CD1c-positive myeloid dendritic cell (primary cell): Measurements from ENCODE around the gene CENPT.

Experiments used
- DNase-seq: peaks from one replicate; pipeline ENCODE4 v3.0.0-alpha.2; 2016; ENCODE audit errors: extremely low spot score

Gene CENPT

DNA sequence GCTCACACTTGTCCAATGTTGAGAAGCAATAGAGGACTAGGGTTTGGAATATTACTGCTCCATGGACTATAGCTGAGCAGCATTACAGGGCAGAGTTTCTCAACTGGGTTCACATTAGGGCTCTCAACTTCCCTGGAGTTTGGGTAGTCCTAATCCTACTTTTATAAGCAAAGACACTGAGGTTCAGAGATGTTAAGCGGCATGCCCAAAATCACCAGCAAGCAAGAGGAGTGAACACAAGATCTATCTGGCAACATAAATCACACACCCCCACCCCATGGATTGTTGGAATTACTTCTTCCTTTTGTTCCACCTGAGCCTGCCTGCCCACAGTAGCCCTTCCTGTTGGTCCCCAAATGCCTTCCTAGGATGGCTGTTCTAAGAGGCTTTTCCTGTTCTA is 35.6 kb downstream of the CENPT start:
- DNase-seq, result no peak

DNA sequence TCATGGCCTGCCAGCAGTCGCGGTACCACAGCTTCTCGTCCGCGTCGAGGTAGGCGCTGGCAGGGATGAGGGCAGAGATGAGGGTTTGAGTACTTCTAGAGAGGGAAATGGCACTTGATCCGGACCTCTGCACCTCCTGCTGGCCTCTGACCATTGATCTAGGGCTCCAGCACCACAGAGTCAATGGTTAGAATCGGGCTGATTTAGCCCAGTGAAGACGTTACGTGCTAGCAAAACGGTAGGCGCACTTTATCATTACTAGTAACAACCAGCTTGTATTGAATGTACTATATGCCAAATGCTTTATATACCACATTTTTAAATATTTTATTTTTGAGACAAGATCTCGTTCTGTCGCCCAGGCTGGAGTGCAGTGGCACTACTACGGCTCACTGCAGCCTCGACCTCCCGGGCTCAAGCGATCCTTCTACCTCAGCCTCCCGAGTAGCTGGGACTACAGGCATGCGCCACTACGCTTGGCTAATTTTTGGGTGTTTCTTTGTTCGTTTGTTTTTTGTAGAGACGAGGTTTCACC is 40.3 kb downstream of the CENPT start:
- DNase-seq, result no peak

DNA sequence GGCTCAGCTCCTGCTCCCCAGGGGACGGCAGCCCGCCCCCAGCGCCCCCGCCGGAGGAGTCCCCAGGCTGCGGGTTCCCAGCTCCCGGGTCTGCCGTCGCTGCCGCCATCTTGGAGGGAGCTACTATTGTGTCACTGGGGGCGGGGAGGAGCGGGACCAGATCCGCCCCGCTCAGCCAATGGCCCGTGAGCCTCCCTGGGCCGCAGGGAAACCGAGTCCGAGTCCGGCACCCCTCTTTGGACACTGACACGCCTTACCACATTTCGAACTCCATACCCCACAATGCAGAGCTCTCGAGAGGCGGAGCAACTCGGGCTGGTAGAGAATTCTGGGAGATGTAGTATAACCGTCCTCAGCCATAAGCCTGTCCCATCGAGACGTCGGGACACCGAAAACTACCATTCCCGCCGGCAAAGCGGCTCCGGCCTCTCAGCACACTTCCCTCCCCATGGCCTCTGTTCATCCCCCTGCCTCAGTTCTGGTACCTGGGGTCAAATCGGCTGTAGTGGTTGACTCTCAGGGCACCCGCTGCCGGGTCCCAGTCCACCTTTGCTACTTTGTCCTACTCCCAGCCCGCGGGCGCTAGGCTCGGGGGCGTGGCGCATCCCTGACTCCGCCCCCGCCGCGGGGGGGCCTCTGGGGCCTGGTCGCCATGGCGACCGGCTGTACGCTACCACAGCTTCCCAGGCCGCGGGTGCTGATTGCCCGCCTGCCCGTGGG is 40.9 kb downstream of the CENPT start, which contains the start of the genes RANBP10 and TSNAXIP1:
RANBP10 (minus strand) TSS at position 133 of the 720 bp plus-strand sequence; CDS start at position 109, 24 bp downstream.
TSNAXIP1 (plus strand) TSS at position 462 of the 720 bp plus-strand sequence. CDS start 261 bp downstream, outside the sequence.
- DNase-seq, result peak; percentile 99

DNA sequence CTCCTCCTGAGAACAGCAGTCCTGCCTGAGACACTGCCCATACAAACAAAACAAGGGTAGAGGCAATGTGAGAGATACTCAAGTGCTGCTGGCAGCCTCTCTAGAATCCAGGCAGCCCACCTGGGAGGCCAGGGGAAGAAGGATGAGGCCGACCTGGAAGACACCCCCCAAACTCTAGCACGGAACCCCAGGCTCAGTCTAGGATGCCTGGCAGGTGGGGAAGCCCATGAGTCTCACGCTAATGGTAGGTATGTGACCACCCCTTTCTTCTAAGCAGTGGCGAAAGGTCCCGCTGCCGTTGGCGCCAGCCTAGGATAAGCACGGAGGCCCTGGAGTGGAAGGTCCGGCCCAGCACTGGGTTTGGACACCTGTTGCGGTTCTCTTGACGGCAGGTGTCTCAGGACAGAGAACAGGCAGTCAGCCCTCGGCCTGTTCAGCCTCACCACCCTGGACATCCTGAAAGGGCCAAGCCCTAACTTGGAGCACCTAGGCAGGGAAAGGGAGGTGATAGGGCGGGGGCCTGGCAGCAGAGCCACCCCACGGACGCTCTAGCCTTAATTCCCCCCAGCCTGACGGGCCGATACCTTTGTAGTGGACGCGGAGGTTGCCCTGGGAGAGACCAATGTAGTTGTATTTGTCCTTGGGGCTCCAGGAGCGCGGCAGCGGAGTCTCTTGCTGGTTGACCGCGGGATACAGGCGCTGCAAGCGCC is 41.6 kb downstream of the CENPT start:
- no peak for DNase-seq

- DNase-seq, result no peak
These were observed 42.5 kb downstream of the CENPT start for GRCh38 chr16:67804853-67805542.

GRCh38 chr16:67803894-67804293 is 43.6 kb downstream of the CENPT start:
- DNase-seq, result peak; percentile 29

DNA sequence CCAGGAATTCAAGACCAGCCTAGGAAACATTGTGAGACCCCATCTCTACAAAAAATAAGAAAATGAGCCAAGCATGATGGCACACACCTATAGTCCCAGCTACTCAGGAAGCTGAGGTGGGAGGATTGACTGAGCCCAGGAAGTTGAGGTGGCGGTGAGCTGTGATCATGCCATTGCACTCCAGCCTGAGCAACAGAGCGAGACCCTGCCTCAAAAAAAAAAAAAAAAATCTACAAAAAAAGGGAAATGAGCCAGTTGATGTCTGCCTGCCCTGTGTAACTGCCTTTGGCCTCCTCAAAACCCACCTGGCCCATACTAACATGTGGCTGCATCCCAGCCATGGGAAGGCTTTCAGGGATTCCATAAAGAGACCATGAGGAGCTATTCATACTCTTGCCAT is 45.6 kb downstream of the CENPT start:
- DNase-seq, result no peak

- DNase-seq, result no peak
These were observed 46.3 kb downstream of the CENPT start for GRCh38 chr16:67801241-67801640.

- peak; percentile 30 for DNase-seq
These were observed 47.1 kb downstream of the CENPT start for GRCh38 chr16:67800338-67800926.

GRCh38 chr16:67796099-67796718 is 51.3 kb downstream of the CENPT start:
- DNase-seq, result no peak

DNA sequence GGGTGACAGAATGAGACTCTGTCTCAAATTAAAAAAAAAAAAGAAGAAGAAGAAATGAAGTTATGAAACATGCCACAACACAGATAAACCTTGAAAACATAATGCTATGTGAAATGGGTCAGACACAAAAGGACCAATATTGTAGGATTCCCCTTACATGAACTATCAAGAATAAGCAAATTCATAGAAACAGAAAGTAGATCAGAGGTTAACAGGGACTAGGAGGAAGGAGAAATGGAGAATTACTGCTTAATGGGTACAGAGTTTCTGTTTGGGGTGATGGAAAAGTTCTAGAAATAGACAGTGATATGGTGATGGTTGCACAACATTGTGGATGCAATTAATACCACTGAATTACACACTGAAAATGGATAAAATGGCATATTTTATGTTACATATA is 57.4 kb downstream of the CENPT start:
- no peak for DNase-seq

DNA sequence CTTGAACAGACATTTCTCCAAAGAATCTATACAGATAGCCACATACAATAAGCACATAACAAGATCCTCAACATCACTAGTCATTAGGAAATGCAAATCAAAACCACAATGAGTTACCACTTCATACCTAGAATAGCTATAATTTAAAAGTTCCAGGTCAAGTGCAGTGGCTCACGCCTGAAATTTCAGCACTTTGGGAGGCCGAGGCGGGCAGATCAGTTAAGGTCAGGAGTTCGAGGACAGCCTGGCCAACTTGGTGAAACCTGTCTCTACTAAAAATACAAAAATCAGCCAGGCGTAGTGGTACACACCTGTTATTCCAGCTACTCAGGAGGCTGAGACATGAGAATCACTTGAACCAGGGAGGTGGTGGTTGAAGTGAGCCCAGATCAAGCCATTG is 61.0 kb downstream of the CENPT start:
- no peak for DNase-seq

GRCh38 chr16:67783353-67783725 is 64.2 kb downstream of the CENPT start:
- no peak for DNase-seq

- DNase-seq, result no peak
These were observed 64.7 kb downstream of the CENPT start for GRCh38 chr16:67782567-67783352.

GRCh38 chr16:67781565-67781921 is 66.0 kb downstream of the CENPT start:
- no peak for DNase-seq

DNA sequence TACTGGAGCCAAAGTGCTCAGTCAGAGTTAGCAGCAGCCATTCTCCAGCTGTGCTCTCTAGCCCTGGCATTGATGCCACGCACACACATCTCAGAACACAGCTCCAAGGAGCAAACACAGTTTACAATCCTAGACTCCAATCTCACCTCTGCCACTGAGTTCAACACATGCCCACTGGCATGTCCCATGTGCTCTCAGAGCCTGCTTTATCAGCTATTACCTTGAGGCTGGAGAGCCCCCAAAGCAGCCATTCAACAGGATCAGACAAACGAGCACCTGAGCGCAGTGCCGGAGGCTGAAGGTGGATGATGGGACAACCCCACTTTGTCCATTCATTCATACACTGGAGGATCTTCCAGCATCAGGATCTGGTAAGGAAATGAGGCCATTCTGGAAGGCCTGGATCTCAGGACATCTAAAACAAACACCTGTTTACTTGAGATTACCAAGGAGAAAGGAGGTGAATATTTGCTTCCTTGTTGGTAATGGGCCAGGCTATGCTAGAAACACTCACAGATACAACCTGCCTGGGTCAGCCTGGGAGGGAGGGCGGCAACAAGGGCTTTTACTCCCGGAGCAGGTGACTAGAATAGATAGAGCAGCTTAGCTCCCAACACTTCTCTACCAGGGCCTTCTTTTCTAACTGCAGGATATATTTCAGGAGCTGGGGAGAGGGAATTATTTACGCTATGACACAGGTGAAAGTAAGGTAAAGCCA is 66.5 kb downstream of the CENPT start:
- no peak for DNase-seq

DNA sequence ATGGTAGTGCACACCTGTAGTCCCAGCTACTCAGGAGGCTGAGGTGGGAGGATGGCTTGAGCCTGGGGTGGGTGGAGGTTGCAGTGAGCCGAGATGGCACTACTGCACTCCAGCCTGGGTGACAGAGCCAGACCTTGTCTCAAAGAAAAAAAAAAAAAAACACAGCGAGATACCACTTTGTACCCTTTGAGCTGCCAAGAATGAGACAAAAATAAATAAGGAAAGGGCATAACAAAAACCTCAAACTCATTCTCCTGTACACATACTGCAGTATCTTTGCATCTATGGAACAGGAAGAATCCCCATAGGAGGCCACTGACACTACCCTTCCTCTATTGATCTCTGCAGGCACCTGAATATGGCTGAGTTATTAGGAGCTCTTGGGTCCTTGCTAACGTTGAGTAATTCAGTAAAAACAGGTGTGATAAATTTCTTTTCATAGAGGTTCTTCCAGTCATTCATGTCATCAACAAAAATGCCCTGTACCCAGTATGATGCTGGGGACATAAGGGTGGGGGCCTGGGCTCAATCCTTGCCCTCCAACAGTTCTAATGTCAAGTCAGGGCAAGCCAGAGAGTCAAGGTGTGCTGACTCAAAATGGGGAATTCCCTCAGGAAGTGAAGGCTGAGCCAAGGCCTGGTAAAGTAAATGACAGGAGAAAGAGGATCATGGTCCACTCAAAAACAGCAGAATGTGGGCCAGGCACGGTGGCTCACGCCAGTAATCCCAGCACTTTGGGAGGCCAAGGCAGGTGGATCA is 68.1 kb downstream of the CENPT start:
- DNase-seq, result no peak
